ENCODE data around the gene DDX50. TPM values are rescaled to one million over a fixed set of nuclear protein-coding genes. Genes with fewer than 3 reads are reported as not detected.

DDX50 gene, protein sequence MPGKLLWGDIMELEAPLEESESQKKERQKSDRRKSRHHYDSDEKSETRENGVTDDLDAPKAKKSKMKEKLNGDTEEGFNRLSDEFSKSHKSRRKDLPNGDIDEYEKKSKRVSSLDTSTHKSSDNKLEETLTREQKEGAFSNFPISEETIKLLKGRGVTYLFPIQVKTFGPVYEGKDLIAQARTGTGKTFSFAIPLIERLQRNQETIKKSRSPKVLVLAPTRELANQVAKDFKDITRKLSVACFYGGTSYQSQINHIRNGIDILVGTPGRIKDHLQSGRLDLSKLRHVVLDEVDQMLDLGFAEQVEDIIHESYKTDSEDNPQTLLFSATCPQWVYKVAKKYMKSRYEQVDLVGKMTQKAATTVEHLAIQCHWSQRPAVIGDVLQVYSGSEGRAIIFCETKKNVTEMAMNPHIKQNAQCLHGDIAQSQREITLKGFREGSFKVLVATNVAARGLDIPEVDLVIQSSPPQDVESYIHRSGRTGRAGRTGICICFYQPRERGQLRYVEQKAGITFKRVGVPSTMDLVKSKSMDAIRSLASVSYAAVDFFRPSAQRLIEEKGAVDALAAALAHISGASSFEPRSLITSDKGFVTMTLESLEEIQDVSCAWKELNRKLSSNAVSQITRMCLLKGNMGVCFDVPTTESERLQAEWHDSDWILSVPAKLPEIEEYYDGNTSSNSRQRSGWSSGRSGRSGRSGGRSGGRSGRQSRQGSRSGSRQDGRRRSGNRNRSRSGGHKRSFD
- 56.7 TPM for polyA plus RNA-seq (2013, experiment 1 of 2)
- 55.5 TPM for polyA plus RNA-seq (2013, experiment 2 of 2)

DNA sequence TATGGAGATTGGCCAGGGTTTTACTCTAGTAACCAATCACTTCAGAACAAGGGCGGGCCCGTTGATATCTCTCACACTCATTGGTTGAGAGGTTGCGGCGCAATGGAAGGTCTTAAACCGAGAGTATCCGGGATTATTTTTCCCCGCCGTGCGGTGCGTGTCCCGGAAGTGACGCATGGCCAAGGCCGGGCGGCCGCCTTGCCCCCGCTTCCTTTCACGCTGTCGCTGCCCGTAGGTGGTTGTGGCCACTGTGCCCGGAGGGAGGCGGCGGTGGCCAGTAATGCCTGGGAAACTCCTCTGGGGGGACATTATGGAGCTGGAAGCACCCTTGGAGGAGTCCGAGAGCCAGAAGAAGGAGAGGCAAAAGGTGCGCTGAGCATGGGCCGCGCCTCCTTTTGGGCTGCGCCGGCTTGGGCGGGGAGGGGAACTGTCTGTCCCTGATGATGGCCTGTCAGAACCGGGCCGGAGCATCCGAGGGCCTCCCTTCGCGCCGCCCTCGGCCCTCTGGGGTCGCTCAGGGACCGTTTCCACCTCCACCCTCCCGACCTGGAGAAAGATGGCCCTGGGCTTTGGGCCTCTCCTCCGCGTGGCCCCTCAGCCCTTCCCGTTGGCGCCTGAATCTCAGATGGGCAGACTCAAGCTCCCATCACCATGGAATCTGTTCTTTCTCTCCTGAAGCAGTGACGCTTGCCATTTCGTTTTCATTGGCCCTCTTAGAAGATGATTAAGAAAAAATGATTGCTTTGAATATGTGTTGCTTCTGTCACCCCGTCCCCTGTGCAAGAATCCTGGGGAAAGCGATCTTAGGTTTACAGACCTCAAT is at the start of gene DDX50:
Gene DDX50 (plus strand): TSS at position 211 of the 823 bp plus-strand sequence. CDS start 70 bp downstream, at position 281.
- Histone ChIP-seq H3K14ac (ENCODE audit: low read length) (peak within 1 kb of the TSS; percentile 76), H2AFZ (ENCODE audit: low read length) (peak within 1 kb of the TSS; percentile 90), H4K8ac (ENCODE audit: low read depth, low read length) (no peak within 1 kb of the TSS), H3K27me3 (ENCODE audit: control insufficient read depth in 3 of 3, insufficient read depth in 3 of 3, low read depth in 1 of 3, low read length in 3 of 3) (no peaks in the 10 kb centered on the region), H3K4me2 (ENCODE audit: insufficient read depth, low read length, poor library complexity, severe bottlenecking) (peak within 1 kb of the TSS; percentile 63), H3K4me3 (ENCODE audit: low read length in 2 of 2) (peak within 1 kb of the TSS; percentile 77 to 94), H3K79me1 (ENCODE audit: low read depth, low read length) (no peaks in the 10 kb centered on the region), H3K23ac (ENCODE audit: low read depth, low read length, poor library complexity) (peak within 1 kb of the TSS; percentile 93), H3K9me3 (replicated peaks in 1 of 2; ENCODE audit: control insufficient read depth in 2 of 2, insufficient read depth in 1 of 2, low read depth in 1 of 2, low read length in 2 of 2) (no peaks in the 10 kb centered on the region), H3K9ac (ENCODE audit: low read depth, low read length, poor library complexity) (peak within 1 kb of the TSS; percentile 90), H3K4ac (ENCODE audit: low read length) (no peak within 1 kb of the TSS), H3K18ac (ENCODE audit: low read length) (peak within 1 kb of the TSS; percentile 95), H3K36me3 (replicated peaks in 1 of 2; ENCODE audit: control insufficient read depth in 2 of 2, insufficient read depth in 2 of 2, low read length in 2 of 2) (peaks cover under 1 to 28% of the 10 kb centered on the region in 2 donors), H2BK12ac (ENCODE audit: low read length) (no peak within 1 kb of the TSS), H2AK5ac (ENCODE audit: low read depth, low read length) (peak within 1 kb of the TSS; percentile 77), H3K4me1 (ENCODE audit: control insufficient read depth in 2 of 2, insufficient read depth in 1 of 2, low read depth in 1 of 2, low read length in 2 of 2) (peaks cover 0 to 16% of the 10 kb centered on the region in 2 donors), H4K91ac (ENCODE audit: low read depth, low read length, poor library complexity) (no peak within 1 kb of the TSS), H3K27ac (replicated peaks; ENCODE audit: low read length) (peak within 1 kb of the TSS; percentile 93), H2BK120ac (ENCODE audit: low read depth, low read length) (no peak within 1 kb of the TSS), H2BK15ac (ENCODE audit: low read length) (no peak within 1 kb of the TSS), H2BK5ac (ENCODE audit: low read length) (peak within 1 kb of the TSS; percentile 89)
- no CpG with 5 or more reads among the region's 47 CpGs for WGBS, 2 donors (ENCODE audit: extremely low coverage in 2 of 2, insufficient read length in 2 of 2, insufficient replicate concordance in 1 of 2)
- peak; percentile 99 for DNase-seq (ENCODE audit: low spot score)

DNA sequence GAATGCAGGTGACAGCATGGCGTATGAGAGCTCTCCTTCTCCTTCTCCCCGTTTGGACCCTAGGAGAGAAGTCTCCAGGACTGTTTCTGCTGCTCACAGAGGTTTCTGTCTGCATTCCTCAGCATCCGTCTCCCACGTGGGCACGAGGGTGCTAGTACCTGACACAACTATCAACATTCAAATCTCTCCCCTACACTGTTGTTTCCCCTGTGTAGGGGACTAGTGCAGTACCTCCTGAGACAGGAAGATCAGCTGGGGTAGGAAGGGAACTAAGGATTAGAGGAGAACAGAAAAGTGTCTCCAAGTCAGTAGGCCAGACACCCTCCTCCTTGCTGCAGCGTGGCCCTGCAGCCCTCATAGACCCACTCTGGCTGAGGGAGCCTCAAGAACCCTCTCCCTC is 44.8 kb upstream of the DDX50 start:
- no CpG with 5 or more reads among the region's 6 CpGs for WGBS, 2 donors (ENCODE audit: extremely low coverage in 2 of 2, insufficient read length in 2 of 2, insufficient replicate concordance in 1 of 2)

DNA sequence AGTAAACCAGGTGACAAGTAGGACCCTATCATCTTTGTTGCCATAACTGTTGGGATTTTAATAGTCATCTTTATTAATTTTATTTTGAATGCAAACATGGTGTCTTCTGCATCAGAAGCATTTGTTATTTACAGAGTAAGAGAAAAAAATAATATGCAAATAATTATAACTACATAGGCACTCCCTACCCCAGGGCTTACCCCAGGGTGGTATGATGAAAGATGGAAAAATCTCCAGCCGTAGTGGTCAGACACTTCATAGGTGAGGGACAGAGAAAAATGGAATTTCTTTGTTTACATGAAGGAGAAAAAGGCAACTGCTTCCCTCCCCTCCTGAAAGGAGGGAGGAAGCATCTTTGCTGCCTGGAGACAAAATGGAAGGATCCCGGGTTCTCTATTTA is 44.1 kb upstream of the DDX50 start:
- Histone ChIP-seq H3K36me3 (replicated peaks in 1 of 2; ENCODE audit: control insufficient read depth in 2 of 2, insufficient read depth in 2 of 2, low read length in 2 of 2) (no peaks in the 10 kb centered on the region), H3K14ac (ENCODE audit: low read length) (no peak overlapping the region), H3K9ac (ENCODE audit: low read depth, low read length, poor library complexity) (no peak overlapping the region), H3K27me3 (ENCODE audit: control insufficient read depth in 3 of 3, insufficient read depth in 3 of 3, low read depth in 1 of 3, low read length in 3 of 3) (no peaks in the 10 kb centered on the region), H2AK5ac (ENCODE audit: low read depth, low read length) (no peak overlapping the region), H3K18ac (ENCODE audit: low read length) (no peak overlapping the region), H2BK120ac (ENCODE audit: low read depth, low read length) (no peak overlapping the region), H3K4ac (ENCODE audit: low read length) (no peak overlapping the region), H3K23ac (ENCODE audit: low read depth, low read length, poor library complexity) (no peak overlapping the region), H3K9me3 (replicated peaks in 1 of 2; ENCODE audit: control insufficient read depth in 2 of 2, insufficient read depth in 1 of 2, low read depth in 1 of 2, low read length in 2 of 2) (peaks cover 1 to 16% of the 10 kb centered on the region in 2 donors), H3K79me1 (ENCODE audit: low read depth, low read length) (no peaks in the 10 kb centered on the region), H4K91ac (ENCODE audit: low read depth, low read length, poor library complexity) (no peak overlapping the region), H3K4me2 (ENCODE audit: insufficient read depth, low read length, poor library complexity, severe bottlenecking) (no peak overlapping the region), H3K4me3 (ENCODE audit: low read length in 2 of 2) (no peak overlapping the region), H3K27ac (replicated peaks; ENCODE audit: low read length) (no peak overlapping the region), H2BK5ac (ENCODE audit: low read length) (no peak overlapping the region), H3K4me1 (ENCODE audit: control insufficient read depth in 2 of 2, insufficient read depth in 1 of 2, low read depth in 1 of 2, low read length in 2 of 2) (no peaks in the 10 kb centered on the region), H2BK15ac (ENCODE audit: low read length) (no peak overlapping the region), H2AFZ (ENCODE audit: low read length) (no peak overlapping the region), H2BK12ac (ENCODE audit: low read length) (no peak overlapping the region), H4K8ac (ENCODE audit: low read depth, low read length) (no peak overlapping the region)
- WGBS, 2 donors (ENCODE audit: extremely low coverage in 2 of 2, insufficient read length in 2 of 2, insufficient replicate concordance in 1 of 2): no CpG with 5 or more reads among the region's 2 CpGs
- no peak for DNase-seq (ENCODE audit: low spot score)

More for the DNA sequence above, 44.8 kb upstream of the DDX50 start:
- Histone ChIP-seq H3K18ac (ENCODE audit: low read length) (no peak overlapping the region), H3K27ac (replicated peaks; ENCODE audit: low read length) (no peak overlapping the region), H3K23ac (ENCODE audit: low read depth, low read length, poor library complexity) (no peak overlapping the region), H3K4ac (ENCODE audit: low read length) (no peak overlapping the region), H2AK5ac (ENCODE audit: low read depth, low read length) (no peak overlapping the region), H2BK5ac (ENCODE audit: low read length) (no peak overlapping the region), H2AFZ (ENCODE audit: low read length) (no peak overlapping the region), H3K4me2 (ENCODE audit: insufficient read depth, low read length, poor library complexity, severe bottlenecking) (no peak overlapping the region), H2BK120ac (ENCODE audit: low read depth, low read length) (no peak overlapping the region), H3K79me1 (ENCODE audit: low read depth, low read length) (no peaks in the 10 kb centered on the region), H3K27me3 (ENCODE audit: control insufficient read depth in 3 of 3, insufficient read depth in 3 of 3, low read depth in 1 of 3, low read length in 3 of 3) (no peaks in the 10 kb centered on the region), H3K9me3 (replicated peaks in 1 of 2; ENCODE audit: control insufficient read depth in 2 of 2, insufficient read depth in 1 of 2, low read depth in 1 of 2, low read length in 2 of 2) (peaks cover 1 to 9% of the 10 kb centered on the region in 2 donors), H2BK15ac (ENCODE audit: low read length) (no peak overlapping the region), H2BK12ac (ENCODE audit: low read length) (no peak overlapping the region), H4K91ac (ENCODE audit: low read depth, low read length, poor library complexity) (no peak overlapping the region), H3K9ac (ENCODE audit: low read depth, low read length, poor library complexity) (no peak overlapping the region), H3K4me3 (ENCODE audit: low read length in 2 of 2) (no peak overlapping the region), H3K36me3 (replicated peaks in 1 of 2; ENCODE audit: control insufficient read depth in 2 of 2, insufficient read depth in 2 of 2, low read length in 2 of 2) (no peaks in the 10 kb centered on the region), H4K8ac (ENCODE audit: low read depth, low read length) (no peak overlapping the region), H3K4me1 (ENCODE audit: control insufficient read depth in 2 of 2, insufficient read depth in 1 of 2, low read depth in 1 of 2, low read length in 2 of 2) (no peaks in the 10 kb centered on the region), H3K14ac (ENCODE audit: low read length) (no peak overlapping the region)
- no peak for DNase-seq (ENCODE audit: low spot score)

Measured in neuronal stem cell (in vitro differentiated cells).